Endothelial cell of umbilical vein (primary cell): ENCODE measurements around the gene DBP. TPM values are rescaled to one million over a fixed set of nuclear protein-coding genes. Genes with fewer than 3 reads are reported as not detected.

Experiments used
- BruUV-seq: library from RNA; stranded (reverse); fragments of 400-500 nt; replicated peaks from 2 replicates; lab custom pipeline; 2021; lab: Mats Ljungman, UMichigan
- CTCF ChIA-PET: fragments of 300-600, 350-600 bp; sonication (Branson Sonifier 250); formaldehyde crosslinking; loops from one replicate; lab custom pipeline; 2021; ENCODE audit warnings: antibody characterized with exemption, inconsistent platforms; lab: Charles Lee
- POLR2A ChIA-PET: fragments of 300-600, 350-600 bp; sonication (Branson Sonifier 250); formaldehyde crosslinking; loops from one replicate; lab custom pipeline; 2021; ENCODE audit warnings: antibody characterized with exemption, inconsistent platforms; lab: Charles Lee
- DNase-seq: peaks from one replicate; pipeline ENCODE4 v3.0.0-alpha.2; 2011; ENCODE audit warnings: low read depth, low spot score
- FAIRE-seq: peaks from 2 replicates; lab custom pipeline; 2011; peaks lifted over from hg19 to GRCh38; lab: Jason Lieb, UNC
- H2AFZ ChIP-seq: 2 replicates; pipeline ENCODE4 v1.6.0; 2012; ENCODE audit warnings: low read depth, low read length, control low read depth, inconsistent platforms
- H3K27ac ChIP-seq: 2 replicates; pipeline ENCODE4 v1.5.1; 2011; ENCODE audit warnings: low read depth, mild to moderate bottlenecking, control low read depth, low read length, moderate library complexity; ENCODE audit not compliant: insufficient read depth
- H3K27me3 ChIP-seq, 2 experiments: 2 replicates each; pipeline versions ENCODE4 v1.6.0 to v1.6.1; 2011; ENCODE audit warnings: low read length in 2 of 2, mixed read lengths in 1 of 2; ENCODE audit not compliant: control insufficient read depth in 2 of 2, insufficient read depth in 2 of 2
- H3K36me3 ChIP-seq, 2 experiments: 2 replicates in 1 of 2; 3 replicates in 1 of 2; pipeline ENCODE4 v1.5.1; 2011; ENCODE audit warnings: low read length in 2 of 2, mild to moderate bottlenecking in 1 of 2, moderate library complexity in 1 of 2; ENCODE audit not compliant: control insufficient read depth in 2 of 2, insufficient read depth in 2 of 2; ENCODE audit errors: extremely low read depth in 1 of 2
- H3K4me1 ChIP-seq: 3 replicates; pipeline ENCODE4 v1.5.1; 2011; ENCODE audit warnings: mild to moderate bottlenecking, low read length; ENCODE audit not compliant: control insufficient read depth, insufficient read depth; ENCODE audit errors: extremely low read depth
- H3K4me2 ChIP-seq: 2 replicates; pipeline ENCODE4 v1.6.1; 2011; ENCODE audit warnings: low read length, control low read depth, mixed read lengths; ENCODE audit not compliant: insufficient read depth
- H3K4me3 ChIP-seq, 3 experiments: fragments of 200-600 bp in 1 of 3; sonication (generic), shearing (Covaris generic) in 1 of 3; replicated peaks in 1 of 3; 2 replicates each; pipeline ENCODE4 v1.5.1; 2011 to 2016; ENCODE audit warnings: control low read depth in 3 of 3, low read length in 3 of 3, mild to moderate bottlenecking in 2 of 3, inconsistent platforms in 1 of 3, low read depth in 1 of 3, moderate library complexity in 1 of 3; ENCODE audit not compliant: insufficient read depth in 1 of 3
- H3K79me2 ChIP-seq: 2 replicates; pipeline ENCODE4 v1.6.0; 2012; ENCODE audit warnings: low read length, inconsistent platforms; ENCODE audit not compliant: control insufficient read depth, insufficient read depth
- H3K9ac ChIP-seq: replicated peaks from 2 replicates; pipeline ENCODE3; 2011; ENCODE audit warnings: low read length, control low read depth; ENCODE audit not compliant: insufficient read depth; ENCODE audit errors: extremely low read depth
- H3K9me1 ChIP-seq: replicated peaks from 3 replicates; pipeline ENCODE4 v1.6.0; 2011; ENCODE audit warnings: mild to moderate bottlenecking, low read length; ENCODE audit not compliant: control insufficient read depth, insufficient read depth; ENCODE audit errors: extremely low read depth
- H3K9me3 ChIP-seq: replicated peaks from 2 replicates; pipeline ENCODE4 v1.5.1; 2012; ENCODE audit warnings: low read length, inconsistent platforms; ENCODE audit not compliant: control insufficient read depth, insufficient read depth
- H4K20me1 ChIP-seq: replicated peaks from 2 replicates; pipeline ENCODE3; 2011; ENCODE audit warnings: mild to moderate bottlenecking, low read length; ENCODE audit not compliant: control insufficient read depth, insufficient read depth; ENCODE audit errors: extremely low read depth
- CTCF ChIP-seq, 2 donors: IDR thresholded peaks; 1 replicate in 1 of 2; 2 replicates in 1 of 2; pipeline ENCODE4 v1.5.1; 2011; ENCODE audit warnings: low read length in 2 of 2, mild to moderate bottlenecking in 2 of 2, moderate library complexity in 2 of 2, control low read depth in 1 of 2, inconsistent platforms in 1 of 2, low read depth in 1 of 2; ENCODE audit not compliant: insufficient read depth in 1 of 2; ENCODE audit errors: extremely low read depth in 1 of 2
- FOS ChIP-seq: IDR thresholded peaks from 2 replicates; pipeline ENCODE4 v1.6.1; 2011; ENCODE audit warnings: mild to moderate bottlenecking, low read length, moderate library complexity, borderline replicate concordance; ENCODE audit not compliant: insufficient read depth
- GATA2 ChIP-seq: IDR thresholded peaks from 2 replicates; pipeline ENCODE4 v1.7.0; 2011; ENCODE audit warnings: low read depth, mild to moderate bottlenecking, moderate library complexity, mixed read lengths, low read length; ENCODE audit not compliant: insufficient read length, insufficient read depth
- JUN ChIP-seq: IDR thresholded peaks from 2 replicates; pipeline ENCODE4 v1.6.1; 2011; ENCODE audit warnings: borderline replicate concordance, low read depth; ENCODE audit not compliant: insufficient read length, insufficient read depth
- MYC ChIP-seq: IDR thresholded peaks from one replicate; pipeline ENCODE4 v1.6.1; 2011; ENCODE audit warnings: mild to moderate bottlenecking, low read depth, low read length
- POLR2A ChIP-seq: IDR thresholded peaks from 2 replicates; pipeline ENCODE4 v1.6.1; 2012; ENCODE audit warnings: low read depth, mild to moderate bottlenecking, control low read depth, low read length
- POLR2AphosphoS5 ChIP-seq: IDR thresholded peaks from 2 replicates; pipeline ENCODE4 v1.6.1; 2012; ENCODE audit warnings: low read depth, mild to moderate bottlenecking, control low read depth, low read length, moderate library complexity; ENCODE audit not compliant: insufficient read depth
- dilution Hi-C: fragments of 300-500 bp; cut with MboI; formaldehyde crosslinking; loops from one replicate; pipeline ENCODE4 v1.15.0; 2019; ENCODE audit warnings: low sequenced_read_pairs; ENCODE audit not compliant: extremely low pct_ligation_motif_present
- intact Hi-C: fragments of 100-400 bp; cut with micrococcal nuclease; formaldehyde crosslinking; loops from one replicate; pipeline ENCODE4 v1.10.0; 2022
- polyA plus RNA-seq, 4 experiments: library from polyadenylated mRNA; depleted of rRNA in 3 of 4; stranded (reverse) in 3 of 4; unstranded in 1 of 4; fragments of >200 nt; gene quantifications; 2 replicates each; pipeline versions ENCODE4 v1.2.1 to v1.2.3, GENCODE V29; 2011 to 2012; ENCODE audit warnings: missing spikeins in 1 of 4
- total RNA-seq: library from RNA; stranded (reverse); gene quantifications from 2 replicates; pipeline ENCODE4 v1.2.3, GENCODE V29; 2021
- TF ChIP-seq, protein P1 (sequence below): IDR thresholded peaks from 2 replicates; pipeline ENCODE4 v1.6.1; 2011; ENCODE audit not compliant: insufficient read depth, insufficient read length

The DBP gene
- total and polyA plus RNA-seq, 2 donors (not counting 3 experiments of a cell fraction or from before 2014, with no cell fraction given): 1.5 to 1.8 TPM

DNA sequence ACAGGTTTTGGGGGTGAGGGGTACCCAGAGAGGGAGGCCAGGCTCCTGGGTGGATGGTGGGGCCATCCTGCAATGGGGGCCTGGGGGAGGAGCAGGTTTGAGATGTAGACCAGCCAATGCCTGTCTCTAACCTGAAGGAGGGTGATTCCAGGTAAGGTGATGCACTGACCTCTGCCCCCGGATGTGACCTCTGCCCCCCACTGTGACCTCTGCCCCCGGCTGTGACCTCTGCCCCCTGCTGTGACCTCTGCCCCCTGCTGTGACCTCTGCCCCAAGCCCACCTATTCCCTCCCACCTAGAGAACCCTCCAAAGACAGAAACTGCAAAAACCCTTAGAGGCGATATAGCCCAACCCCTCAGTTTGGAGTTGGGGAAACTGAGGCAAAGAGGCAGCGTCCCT is 40.9 kb downstream of the DBP start:
- H3K9ac ChIP-seq: no peak overlapping the region
- H3K4me1 ChIP-seq: no peaks in the 10 kb centered on the region
- BruUV-seq: no TSS peak
- no peak for TF ChIP-seq JUN
- no peak for TF ChIP-seq POLR2AphosphoS5
- no peak for TF ChIP-seq GATA2
- TF ChIP-seq CTCF (IDR thresholded peaks at IDR 0.05; ENCODE audit: extremely low read depth in 1 of 2, insufficient read depth in 1 of 2, low read depth in 1 of 2, low read length in 2 of 2): no peak
- no peak for TF ChIP-seq FOS
- TF ChIP-seq MYC: no peak
- TF ChIP-seq, protein P1, sequence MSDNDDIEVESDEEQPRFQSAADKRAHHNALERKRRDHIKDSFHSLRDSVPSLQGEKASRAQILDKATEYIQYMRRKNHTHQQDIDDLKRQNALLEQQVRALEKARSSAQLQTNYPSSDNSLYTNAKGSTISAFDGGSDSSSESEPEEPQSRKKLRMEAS: no peak
- TF ChIP-seq POLR2A: no peak
- no peak overlapping the region for H3K27ac ChIP-seq
- H3K9me3 ChIP-seq: no peaks in the 10 kb centered on the region
- H3K4me3 ChIP-seq: no peak overlapping the region
- DNase-seq: no peak
- no peaks in the 10 kb centered on the region for H3K27me3 ChIP-seq
- H2AFZ ChIP-seq: no peak overlapping the region
- intact Hi-C loops (no loop called here), dilution Hi-C loops (no loop called here)
- H3K36me3 ChIP-seq: no peaks in the 10 kb centered on the region
- ChIA-PET CTCF (interaction anchor here (1.3 kb wide), 1 partner anchor 12 kb away, joined by 4 read pairs; no protein-coding TSS in a partner anchor), POLR2A (interaction anchor here (0.6 kb wide), 1 partner anchor 24 kb away, joined by 4 read pairs; no protein-coding TSS in a partner anchor)
- FAIRE-seq: no peak
- H4K20me1 ChIP-seq: no peaks in the 10 kb centered on the region
- H3K9me1 ChIP-seq: no peaks in the 10 kb centered on the region
- H3K79me2 ChIP-seq: no peaks in the 10 kb centered on the region
- no peak overlapping the region for H3K4me2 ChIP-seq
